DOHH2 (cell line): ENCODE data around the gene VTN.

Experiments used
- H3F3A ChIP-seq: fragments of 200-600 bp; sonication (generic), shearing (Covaris generic); 2 replicates; pipeline ENCODE4 v1.6.0; 2016; ENCODE audit warnings: antibody characterized with exemption, mild to moderate bottlenecking; ENCODE audit not compliant: control insufficient read depth, insufficient read depth
- H3K27ac ChIP-seq: fragments of 200-600 bp; sonication (generic); 2 replicates; pipeline ENCODE4 v1.5.1; 2014; ENCODE audit warnings: low read depth, mild to moderate bottlenecking, low read length, moderate library complexity
- H3K27me3 ChIP-seq: fragments of 200-600 bp; sonication (generic); 2 replicates; pipeline ENCODE4 v1.6.1; 2014; ENCODE audit warnings: mild to moderate bottlenecking, low read length, mixed read lengths; ENCODE audit not compliant: control insufficient read depth
- H3K36me3 ChIP-seq: fragments of 200-600 bp; sonication (generic); 2 replicates; pipeline ENCODE4 v1.6.1; 2014; ENCODE audit warnings: mild to moderate bottlenecking, low read length, moderate library complexity, mixed read lengths; ENCODE audit not compliant: control insufficient read depth
- H3K4me1 ChIP-seq: fragments of 200-600 bp; sonication (generic); 2 replicates; pipeline ENCODE4 v1.6.1; 2014; ENCODE audit warnings: mild to moderate bottlenecking, low read length, mixed read lengths; ENCODE audit not compliant: control insufficient read depth
- H3K4me2 ChIP-seq: fragments of 200-600 bp; sonication (generic); 2 replicates; pipeline ENCODE4 v1.6.0; 2014; ENCODE audit warnings: mild to moderate bottlenecking, low read length, moderate library complexity
- H3K4me3 ChIP-seq: fragments of 200-600 bp; sonication (generic); 2 replicates; pipeline ENCODE4 v1.5.1; 2014; ENCODE audit warnings: mild to moderate bottlenecking, low read length, mixed read lengths
- H3K79me2 ChIP-seq: fragments of 200-600 bp; sonication (generic); 2 replicates; pipeline ENCODE4 v1.6.1; 2014; ENCODE audit warnings: mild to moderate bottlenecking, low read length, mixed read lengths; ENCODE audit not compliant: control insufficient read depth
- H3K9me2 ChIP-seq: fragments of 200-600 bp; sonication (generic); replicated peaks from 2 replicates; pipeline ENCODE4 v1.6.1; 2014; ENCODE audit warnings: mild to moderate bottlenecking, low read length, mixed read lengths; ENCODE audit not compliant: control insufficient read depth
- H3K9me3 ChIP-seq: fragments of 200-600 bp; sonication (generic); 2 replicates; pipeline ENCODE4 v1.6.1; 2014; ENCODE audit warnings: antibody characterized with exemption, low read length, mixed read lengths; ENCODE audit not compliant: control insufficient read depth, insufficient read depth
- H4K20me1 ChIP-seq: fragments of 200-600 bp; sonication (generic); 2 replicates; pipeline ENCODE4 v1.6.0; 2014; ENCODE audit warnings: low read depth, mild to moderate bottlenecking, antibody characterized with exemption, low read length, moderate library complexity; ENCODE audit not compliant: control insufficient read depth, insufficient read depth
- CTCF ChIP-seq: fragments of 200-600 bp; sonication (generic); IDR thresholded peaks from one replicate; pipeline ENCODE4 v1.5.1; 2014; ENCODE audit warnings: antibody characterized with exemption, mild to moderate bottlenecking, low read depth, low read length; ENCODE audit not compliant: poor library complexity, severe bottlenecking
- EZH2phosphoT487 ChIP-seq: fragments of 200-600 bp; sonication (generic); IDR thresholded peaks from 2 replicates; pipeline ENCODE4 v1.6.1; 2017; ENCODE audit warnings: borderline replicate concordance, mild to moderate bottlenecking, antibody characterized with exemption, low read length, moderate library complexity, mixed read lengths

The VTN gene

GRCh38 chr17:28390563-28390962 lies 20.5 kb upstream of the VTN start:
- H3K9me2 ChIP-seq: no peaks in the 10 kb centered on the region

DNA sequence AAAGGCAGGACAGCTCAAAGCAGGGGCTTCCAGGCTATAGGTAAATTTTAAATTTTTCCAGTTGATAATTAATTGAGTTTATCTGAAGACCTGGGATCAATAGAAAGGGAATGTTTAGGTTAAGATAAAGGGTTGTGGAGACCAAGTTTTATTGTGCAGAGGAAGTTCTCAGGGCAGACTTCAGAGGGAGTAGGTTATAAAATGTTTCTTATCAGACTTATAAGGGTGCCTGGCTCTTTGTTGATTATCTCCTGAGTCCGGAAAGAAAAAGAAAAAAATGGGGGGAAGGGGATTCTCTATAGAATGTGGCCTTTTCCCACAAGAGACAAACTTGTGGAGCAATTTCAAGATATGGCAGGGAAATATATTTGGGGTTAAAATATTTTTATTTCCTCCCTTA lies 20.0 kb upstream of the VTN start:
- Histone ChIP-seq H3K27ac (no peak overlapping the region), H3K79me2 (no peaks in the 10 kb centered on the region), H3K9me2 (no peaks in the 10 kb centered on the region), H3K4me1 (no peaks in the 10 kb centered on the region), H3K36me3 (peaks cover 5% of the 10 kb centered on the region; the same call in 1 of the 2 replicates), H3F3A (no peaks in the 10 kb centered on the region), H3K27me3 (no peaks in the 10 kb centered on the region), H4K20me1 (no peaks in the 10 kb centered on the region), H3K4me3 (no peak overlapping the region), H3K4me2 (no peak overlapping the region), H3K9me3 (no peaks in the 10 kb centered on the region)
- TF ChIP-seq EZH2phosphoT487: no peak
- TF ChIP-seq CTCF: no peak

More at GRCh38 chr17:28390563-28390962, 20.5 kb upstream of the VTN start:
- TF ChIP-seq EZH2phosphoT487 (no peak), CTCF (no peak)
- peaks cover 5% of the 10 kb centered on the region; the same call in 1 of the 2 replicates for H3K36me3 ChIP-seq
- no peaks in the 10 kb centered on the region for H3K9me3 ChIP-seq
- no peaks in the 10 kb centered on the region for H3K4me1 ChIP-seq
- no peak overlapping the region for H3K4me2 ChIP-seq
- no peaks in the 10 kb centered on the region for H3K27me3 ChIP-seq
- no peak overlapping the region for H3K4me3 ChIP-seq
- H4K20me1 ChIP-seq: no peaks in the 10 kb centered on the region
- H3K79me2 ChIP-seq: no peaks in the 10 kb centered on the region
- no peak overlapping the region for H3K27ac ChIP-seq
- H3F3A ChIP-seq: no peaks in the 10 kb centered on the region

DNA sequence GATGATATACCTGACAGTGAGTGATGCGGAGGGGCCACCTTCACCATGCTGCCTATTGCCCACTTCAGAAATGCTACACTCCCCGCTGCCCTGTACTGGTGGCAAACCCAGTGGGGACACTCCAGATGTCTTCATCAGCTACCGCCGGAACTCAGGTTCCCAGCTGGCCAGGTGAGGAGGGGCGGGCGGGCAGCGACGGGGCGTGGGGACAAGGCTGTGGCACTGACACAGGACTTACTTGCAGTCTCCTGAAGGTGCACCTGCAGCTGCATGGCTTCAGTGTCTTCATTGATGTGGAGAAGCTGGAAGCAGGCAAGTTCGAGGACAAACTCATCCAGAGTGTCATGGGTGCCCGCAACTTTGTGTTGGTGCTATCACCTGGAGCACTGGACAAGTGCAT lies 18.0 kb upstream of the VTN start:
- H3K27me3 ChIP-seq: no peaks in the 10 kb centered on the region
- H3K4me1 ChIP-seq: no peaks in the 10 kb centered on the region
- no peak overlapping the region for H3K4me2 ChIP-seq
- H3K9me3 ChIP-seq: no peaks in the 10 kb centered on the region
- H3K4me3 ChIP-seq: no peak overlapping the region
- H3K79me2 ChIP-seq: no peaks in the 10 kb centered on the region
- no peaks in the 10 kb centered on the region for H3K9me2 ChIP-seq
- no peaks in the 10 kb centered on the region for H3F3A ChIP-seq
- TF ChIP-seq CTCF (no peak), EZH2phosphoT487 (no peak)
- H3K36me3 ChIP-seq: peaks cover 5% of the 10 kb centered on the region; the same call in 1 of the 2 replicates
- H4K20me1 ChIP-seq: no peaks in the 10 kb centered on the region
- no peak overlapping the region for H3K27ac ChIP-seq

- Histone ChIP-seq H4K20me1 (no peaks in the 10 kb centered on the region), H3K4me3 (no peak overlapping the region), H3K4me1 (no peaks in the 10 kb centered on the region), H3K9me3 (no peaks in the 10 kb centered on the region), H3K27me3 (no peaks in the 10 kb centered on the region), H3K79me2 (no peaks in the 10 kb centered on the region), H3F3A (no peaks in the 10 kb centered on the region), H3K36me3 (peaks cover 5% of the 10 kb centered on the region; the same call in 1 of the 2 replicates), H3K4me2 (no peak overlapping the region), H3K27ac (no peak overlapping the region), H3K9me2 (no peaks in the 10 kb centered on the region)
- TF ChIP-seq CTCF: no peak
- TF ChIP-seq EZH2phosphoT487: no peak
Observed at GRCh38 chr17:28386391-28386790, 16.3 kb upstream of the VTN start.
